ENCODE data around the gene SPON1.
"Not testable (repeated sequence)": the region's sequence is repeated elsewhere in the genome, so short reads cannot be mapped to it uniquely, and the experiment has no call there.

Gene SPON1

DNA sequence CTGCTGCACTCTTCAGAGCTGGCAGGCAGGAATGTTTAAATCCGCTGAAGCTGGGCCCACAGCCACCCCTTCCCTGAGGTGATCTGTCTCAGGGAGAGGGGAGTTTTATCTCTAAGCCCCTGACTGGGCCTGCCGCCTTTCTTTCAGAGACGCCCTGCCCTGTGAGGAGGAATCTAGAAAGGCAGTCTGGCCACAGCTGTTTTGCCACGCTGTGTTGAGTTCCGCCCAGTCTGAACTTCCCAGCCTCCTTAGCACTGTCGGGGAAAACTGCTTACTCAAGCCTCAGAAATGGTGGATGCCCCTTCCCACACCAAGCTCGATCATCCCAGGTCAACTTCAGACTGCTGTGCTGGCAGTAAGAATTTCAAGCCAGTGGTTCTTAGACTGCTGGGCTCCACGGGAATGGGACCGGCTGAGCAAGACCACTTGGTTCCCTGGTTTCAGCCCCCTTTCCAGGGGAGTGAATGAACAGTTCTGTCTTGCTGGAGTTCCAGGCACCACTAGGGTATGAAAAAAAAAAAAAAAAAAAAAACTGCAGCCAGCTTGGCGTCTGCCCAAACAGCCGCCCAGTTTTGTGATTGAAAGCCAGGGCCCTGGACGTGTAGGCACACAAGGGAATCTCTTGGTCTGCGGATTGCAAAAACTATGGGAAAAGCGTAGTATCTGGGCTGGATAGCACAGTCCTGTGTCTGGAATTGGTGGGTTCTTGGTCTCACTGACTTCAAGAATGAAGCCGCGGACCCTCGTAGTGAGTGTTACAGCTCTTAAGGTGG lies 127.4 kb downstream of the SPON1 start:
- Histone ChIP-seq H3K9ac (ENCODE audit: low read depth, low read length) (no peak overlapping the region), H3K79me2 (ENCODE audit: insufficient read depth, low read length) (no peaks in the 10 kb centered on the region), H3K4me2 (ENCODE audit: insufficient read depth, low read length) (no peak overlapping the region), H3K27me3 (ENCODE audit: insufficient read depth, low read length, poor library complexity) (no peaks in the 10 kb centered on the region), H3K27ac (ENCODE audit: low read length) (no peak overlapping the region), H4K20me1 (ENCODE audit: insufficient read depth, low read length) (no peaks in the 10 kb centered on the region), H3K36me3 (ENCODE audit: insufficient read depth, low read length) (no peaks in the 10 kb centered on the region), H3K4me3 (ENCODE audit: low read depth in 1 of 2, low read length in 2 of 2) (no peak overlapping the region), H3K9me3 (ENCODE audit: insufficient read depth, low read length, severe bottlenecking) (no peaks in the 10 kb centered on the region), H3K4me1 (ENCODE audit: insufficient read depth, low read length) (no peaks in the 10 kb centered on the region), H2AFZ (ENCODE audit: low read depth, low read length) (no peak overlapping the region)
- no peak for DNase-seq
- ATAC-seq (ENCODE audit: insufficient read depth, low read depth), result no peak
- TF ChIP-seq EZH2 (IDR thresholded peaks at IDR 0.05; ENCODE audit: borderline replicate concordance, low read depth, low read length, severe bottlenecking) (no peak), CTCF (IDR thresholded peaks at IDR 0.05; ENCODE audit: borderline replicate concordance, extremely low read depth, low read length, poor library complexity, severe bottlenecking) (no peak)

DNA sequence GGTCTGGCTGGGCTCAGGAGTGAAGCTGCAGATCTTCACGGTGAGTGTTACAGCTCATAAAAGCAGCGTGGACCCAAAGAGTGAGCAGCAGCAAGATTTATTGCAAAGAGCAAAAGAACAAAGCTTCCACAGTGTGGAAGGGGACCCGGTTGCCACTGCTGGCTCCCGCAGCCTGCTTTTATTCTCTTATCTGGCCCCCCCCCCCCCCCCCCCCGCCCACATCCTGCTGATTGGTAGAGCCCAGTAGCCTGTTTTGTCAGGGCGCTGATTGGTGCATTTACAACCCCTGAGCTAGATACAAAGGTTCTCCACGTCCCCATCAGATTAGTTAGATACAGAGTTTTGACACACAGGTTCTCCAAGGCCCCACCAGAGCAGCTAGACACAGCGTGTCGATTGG lies 128.1 kb downstream of the SPON1 start:
- not testable (repeated sequence) for H3K27ac ChIP-seq (ENCODE audit: low read length); H4K20me1 ChIP-seq (ENCODE audit: insufficient read depth, low read length); DNase-seq; H3K36me3 ChIP-seq (ENCODE audit: insufficient read depth, low read length); H3K4me2 ChIP-seq (ENCODE audit: insufficient read depth, low read length); H3K4me1 ChIP-seq (ENCODE audit: insufficient read depth, low read length); H3K27me3 ChIP-seq (ENCODE audit: insufficient read depth, low read length, poor library complexity); H2AFZ ChIP-seq (ENCODE audit: low read depth, low read length); H3K4me3 ChIP-seq (ENCODE audit: low read depth in 1 of 2, low read length in 2 of 2); H3K9me3 ChIP-seq (ENCODE audit: insufficient read depth, low read length, severe bottlenecking); H3K79me2 ChIP-seq (ENCODE audit: insufficient read depth, low read length); H3K9ac ChIP-seq (ENCODE audit: low read depth, low read length); ATAC-seq (ENCODE audit: insufficient read depth, low read depth)

GRCh38 chr11:14093065-14093464 lies 130.5 kb downstream of the SPON1 start:
- Histone ChIP-seq H3K4me1 (ENCODE audit: insufficient read depth, low read length) (no peaks in the 10 kb centered on the region), H4K20me1 (ENCODE audit: insufficient read depth, low read length) (no peaks in the 10 kb centered on the region), H3K27me3 (ENCODE audit: insufficient read depth, low read length, poor library complexity) (peaks cover 11% of the 10 kb centered on the region), H3K36me3 (ENCODE audit: insufficient read depth, low read length) (no peaks in the 10 kb centered on the region), H3K9ac (ENCODE audit: low read depth, low read length) (no peak overlapping the region), H2AFZ (ENCODE audit: low read depth, low read length) (no peak overlapping the region), H3K4me2 (ENCODE audit: insufficient read depth, low read length) (no peak overlapping the region), H3K9me3 (ENCODE audit: insufficient read depth, low read length, severe bottlenecking) (no peaks in the 10 kb centered on the region), H3K4me3 (ENCODE audit: low read depth in 1 of 2, low read length in 2 of 2) (no peak overlapping the region), H3K79me2 (ENCODE audit: insufficient read depth, low read length) (no peaks in the 10 kb centered on the region), H3K27ac (ENCODE audit: low read length) (no peak overlapping the region)
- ATAC-seq (ENCODE audit: insufficient read depth, low read depth) (no peak), DNase-seq (no peak)
- no peak for TF ChIP-seq CTCF (IDR thresholded peaks at IDR 0.05; ENCODE audit: borderline replicate concordance, extremely low read depth, low read length, poor library complexity, severe bottlenecking)
- no peak for TF ChIP-seq EZH2 (IDR thresholded peaks at IDR 0.05; ENCODE audit: borderline replicate concordance, low read depth, low read length, severe bottlenecking)

DNA sequence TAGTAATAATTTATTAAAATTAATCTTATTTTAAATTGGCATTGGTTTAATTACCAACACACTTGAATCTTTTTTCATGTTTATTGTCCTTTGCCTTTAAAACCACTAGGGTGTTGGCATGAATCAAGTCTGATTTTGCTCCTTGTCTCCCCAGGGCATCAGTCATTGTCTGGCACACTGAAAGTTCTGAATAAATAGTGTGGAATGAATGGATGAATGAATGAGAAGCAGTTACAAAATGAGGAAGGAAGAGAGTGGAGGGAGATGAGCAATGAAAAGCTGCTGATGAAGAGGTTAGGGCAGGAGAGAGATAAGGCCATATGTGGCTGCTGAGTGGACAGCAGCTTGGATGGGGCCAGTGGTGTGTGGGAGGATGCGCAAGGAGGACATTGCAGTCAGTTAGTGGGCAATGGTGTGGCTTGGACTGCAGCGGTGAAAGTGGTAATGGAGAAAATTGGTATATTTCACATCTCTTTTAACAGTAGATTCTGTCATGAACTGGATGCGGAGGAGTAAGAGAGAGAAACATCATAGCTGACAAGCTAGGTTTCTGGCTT lies 132.0 kb downstream of the SPON1 start:
- no peak overlapping the region for H3K9ac ChIP-seq (ENCODE audit: low read depth, low read length)
- no peak overlapping the region for H3K4me3 ChIP-seq (ENCODE audit: low read depth in 1 of 2, low read length in 2 of 2)
- H3K4me2 ChIP-seq (ENCODE audit: insufficient read depth, low read length), result no peak overlapping the region
- H3K36me3 ChIP-seq (ENCODE audit: insufficient read depth, low read length), result no peaks in the 10 kb centered on the region
- no peak overlapping the region for H3K27ac ChIP-seq (ENCODE audit: low read length)
- no peaks in the 10 kb centered on the region for H3K4me1 ChIP-seq (ENCODE audit: insufficient read depth, low read length)
- H3K27me3 ChIP-seq (ENCODE audit: insufficient read depth, low read length, poor library complexity), result peaks cover 11% of the 10 kb centered on the region
- no peak for TF ChIP-seq CTCF (IDR thresholded peaks at IDR 0.05; ENCODE audit: borderline replicate concordance, extremely low read depth, low read length, poor library complexity, severe bottlenecking)
- no peak for TF ChIP-seq EZH2 (IDR thresholded peaks at IDR 0.05; ENCODE audit: borderline replicate concordance, low read depth, low read length, severe bottlenecking)
- no peaks in the 10 kb centered on the region for H3K79me2 ChIP-seq (ENCODE audit: insufficient read depth, low read length)
- no peak for DNase-seq
- H3K9me3 ChIP-seq (ENCODE audit: insufficient read depth, low read length, severe bottlenecking), result no peaks in the 10 kb centered on the region
- ATAC-seq (ENCODE audit: insufficient read depth, low read depth), result no peak
- no peaks in the 10 kb centered on the region for H4K20me1 ChIP-seq (ENCODE audit: insufficient read depth, low read length)
- H2AFZ ChIP-seq (ENCODE audit: low read depth, low read length), result no peak overlapping the region
